ENCODE results near the gene ZNF283. TPM values are rescaled to one million over a fixed set of nuclear protein-coding genes. Genes with fewer than 3 reads are reported as not detected.

The ZNF283 gene
- total and polyA plus RNA-seq, 4 donors: 0.65 to 6.4 (median 2.9) TPM

DNA sequence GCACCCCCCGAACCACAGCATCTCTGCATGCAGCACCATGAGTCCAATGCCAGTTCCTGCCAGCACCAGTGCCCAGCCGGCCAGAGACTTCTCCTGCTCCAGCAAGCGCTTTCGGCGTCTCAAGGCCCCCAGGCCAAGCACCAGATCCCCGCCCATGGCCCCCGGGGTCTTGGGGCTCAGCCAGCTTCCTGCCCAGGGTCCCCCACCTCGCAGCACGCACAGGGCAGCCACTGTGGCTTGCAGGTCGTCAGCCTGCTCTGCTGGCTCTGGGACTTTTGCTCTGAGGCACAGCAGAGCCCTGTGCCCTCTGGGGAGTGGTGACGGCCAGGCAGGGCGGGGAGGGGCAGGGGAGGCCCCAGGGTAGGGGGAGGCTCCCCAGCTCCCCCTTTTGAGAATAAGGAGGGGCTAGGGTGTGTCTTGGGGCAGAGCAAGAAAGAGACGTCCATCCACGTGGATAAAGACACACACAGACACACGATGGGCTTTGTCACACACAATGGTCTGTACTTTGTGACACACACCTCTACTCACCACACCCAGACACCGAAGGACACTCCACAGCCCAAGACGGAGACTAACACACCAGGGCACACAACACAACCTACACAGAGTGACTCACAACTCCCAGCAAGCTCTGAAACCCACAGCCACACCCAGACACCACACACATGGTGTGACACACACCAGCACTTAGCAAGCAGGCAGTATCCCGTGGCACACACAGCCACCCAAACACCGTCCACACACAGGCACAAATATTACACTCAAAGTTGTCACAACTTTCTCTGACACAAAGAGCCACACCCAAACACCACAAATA is 46.2 kb upstream of the ZNF283 start, which contains the start of gene KCNN4:
KCNN4 (minus strand) TSS at position 268 of the 820 bp plus-strand sequence; CDS start at position 156, 112 bp downstream.
- Histone ChIP-seq H3K27ac (ENCODE audit: low read depth in 1 of 2, low read length in 2 of 2) (no peak within 1 kb of the TSS), H3K36me3 (ENCODE audit: control insufficient read depth in 4 of 4, insufficient read depth in 3 of 4, low read depth in 1 of 4, low read length in 3 of 4) (no peaks in the 10 kb centered on the region), H3K4me1 (ENCODE audit: control insufficient read depth in 4 of 4, insufficient read depth in 4 of 4, low read length in 3 of 4) (no peaks in the 10 kb centered on the region)

DNA sequence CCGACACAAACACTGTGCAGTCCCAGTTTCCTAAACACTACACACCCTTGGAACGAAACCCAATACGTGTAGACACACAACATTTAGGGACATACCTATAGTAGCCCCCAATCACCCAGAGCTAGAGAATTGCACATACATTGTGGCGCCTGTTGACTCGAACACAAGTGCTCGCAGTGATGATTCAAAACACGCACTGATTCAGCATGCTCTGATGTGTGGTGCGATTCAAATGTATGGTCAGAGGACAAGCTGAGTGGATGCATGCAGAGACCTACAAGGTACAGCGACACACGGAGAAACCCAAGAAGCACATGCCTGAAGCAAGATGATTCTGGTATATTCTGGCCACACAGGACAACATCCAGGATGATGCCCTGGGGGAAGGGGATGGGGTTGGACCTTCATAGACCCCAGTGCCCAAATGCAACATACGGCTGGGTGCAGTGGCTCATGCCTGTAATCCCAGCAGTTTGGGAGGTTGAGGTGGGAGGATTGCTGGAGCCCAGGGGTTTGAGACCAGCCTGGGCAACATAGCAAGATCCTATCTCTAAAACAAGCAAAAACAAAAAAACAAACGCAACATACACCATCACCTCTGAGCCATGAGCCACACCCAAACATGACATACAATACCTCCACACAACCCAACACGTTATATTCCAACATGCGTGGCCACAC is 45.4 kb upstream of the ZNF283 start:
- Histone ChIP-seq H3K4me1 (ENCODE audit: control insufficient read depth in 4 of 4, insufficient read depth in 4 of 4, low read length in 3 of 4) (no peaks in the 10 kb centered on the region), H3K9me3 (ENCODE audit: control insufficient read depth in 4 of 4, low read length in 3 of 4) (no peaks in the 10 kb centered on the region), H3K36me3 (ENCODE audit: control insufficient read depth in 4 of 4, insufficient read depth in 3 of 4, low read depth in 1 of 4, low read length in 3 of 4) (no peaks in the 10 kb centered on the region), H3K27ac (ENCODE audit: low read depth in 1 of 2, low read length in 2 of 2) (no peak overlapping the region), H3K9ac (ENCODE audit: low read depth in 1 of 2, low read length in 2 of 2) (no peak overlapping the region), H3K27me3 (ENCODE audit: control insufficient read depth in 4 of 4, insufficient read depth in 4 of 4, low read length in 3 of 4) (no peaks in the 10 kb centered on the region), H3K4me3 (ENCODE audit: low read depth in 1 of 3, low read length in 3 of 3) (no peak overlapping the region)
- no peak for TF ChIP-seq FOXA1 (IDR thresholded peaks at IDR 0.05)
- TF ChIP-seq HNF4G (IDR thresholded peaks at IDR 0.05): no peak
- no peak for TF ChIP-seq SP1 (IDR thresholded peaks at IDR 0.05)
- TF ChIP-seq, protein P1, sequence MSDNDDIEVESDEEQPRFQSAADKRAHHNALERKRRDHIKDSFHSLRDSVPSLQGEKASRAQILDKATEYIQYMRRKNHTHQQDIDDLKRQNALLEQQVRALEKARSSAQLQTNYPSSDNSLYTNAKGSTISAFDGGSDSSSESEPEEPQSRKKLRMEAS (IDR thresholded peaks at IDR 0.05): no peak
- TF ChIP-seq, protein P2, sequence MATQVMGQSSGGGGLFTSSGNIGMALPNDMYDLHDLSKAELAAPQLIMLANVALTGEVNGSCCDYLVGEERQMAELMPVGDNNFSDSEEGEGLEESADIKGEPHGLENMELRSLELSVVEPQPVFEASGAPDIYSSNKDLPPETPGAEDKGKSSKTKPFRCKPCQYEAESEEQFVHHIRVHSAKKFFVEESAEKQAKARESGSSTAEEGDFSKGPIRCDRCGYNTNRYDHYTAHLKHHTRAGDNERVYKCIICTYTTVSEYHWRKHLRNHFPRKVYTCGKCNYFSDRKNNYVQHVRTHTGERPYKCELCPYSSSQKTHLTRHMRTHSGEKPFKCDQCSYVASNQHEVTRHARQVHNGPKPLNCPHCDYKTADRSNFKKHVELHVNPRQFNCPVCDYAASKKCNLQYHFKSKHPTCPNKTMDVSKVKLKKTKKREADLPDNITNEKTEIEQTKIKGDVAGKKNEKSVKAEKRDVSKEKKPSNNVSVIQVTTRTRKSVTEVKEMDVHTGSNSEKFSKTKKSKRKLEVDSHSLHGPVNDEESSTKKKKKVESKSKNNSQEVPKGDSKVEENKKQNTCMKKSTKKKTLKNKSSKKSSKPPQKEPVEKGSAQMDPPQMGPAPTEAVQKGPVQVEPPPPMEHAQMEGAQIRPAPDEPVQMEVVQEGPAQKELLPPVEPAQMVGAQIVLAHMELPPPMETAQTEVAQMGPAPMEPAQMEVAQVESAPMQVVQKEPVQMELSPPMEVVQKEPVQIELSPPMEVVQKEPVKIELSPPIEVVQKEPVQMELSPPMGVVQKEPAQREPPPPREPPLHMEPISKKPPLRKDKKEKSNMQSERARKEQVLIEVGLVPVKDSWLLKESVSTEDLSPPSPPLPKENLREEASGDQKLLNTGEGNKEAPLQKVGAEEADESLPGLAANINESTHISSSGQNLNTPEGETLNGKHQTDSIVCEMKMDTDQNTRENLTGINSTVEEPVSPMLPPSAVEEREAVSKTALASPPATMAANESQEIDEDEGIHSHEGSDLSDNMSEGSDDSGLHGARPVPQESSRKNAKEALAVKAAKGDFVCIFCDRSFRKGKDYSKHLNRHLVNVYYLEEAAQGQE (IDR thresholded peaks at IDR 0.05): no peak
- TF ChIP-seq YY1 (IDR thresholded peaks at IDR 0.05): no peak
- no peak for TF ChIP-seq TAF1 (conservative IDR thresholded peaks at IDR 0.05)
- TF ChIP-seq, protein P3, sequence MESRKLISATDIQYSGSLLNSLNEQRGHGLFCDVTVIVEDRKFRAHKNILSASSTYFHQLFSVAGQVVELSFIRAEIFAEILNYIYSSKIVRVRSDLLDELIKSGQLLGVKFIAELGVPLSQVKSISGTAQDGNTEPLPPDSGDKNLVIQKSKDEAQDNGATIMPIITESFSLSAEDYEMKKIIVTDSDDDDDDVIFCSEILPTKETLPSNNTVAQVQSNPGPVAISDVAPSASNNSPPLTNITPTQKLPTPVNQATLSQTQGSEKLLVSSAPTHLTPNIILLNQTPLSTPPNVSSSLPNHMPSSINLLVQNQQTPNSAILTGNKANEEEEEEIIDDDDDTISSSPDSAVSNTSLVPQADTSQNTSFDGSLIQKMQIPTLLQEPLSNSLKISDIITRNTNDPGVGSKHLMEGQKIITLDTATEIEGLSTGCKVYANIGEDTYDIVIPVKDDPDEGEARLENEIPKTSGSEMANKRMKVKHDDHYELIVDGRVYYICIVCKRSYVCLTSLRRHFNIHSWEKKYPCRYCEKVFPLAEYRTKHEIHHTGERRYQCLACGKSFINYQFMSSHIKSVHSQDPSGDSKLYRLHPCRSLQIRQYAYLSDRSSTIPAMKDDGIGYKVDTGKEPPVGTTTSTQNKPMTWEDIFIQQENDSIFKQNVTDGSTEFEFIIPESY (IDR thresholded peaks at IDR 0.05): no peak
- TF ChIP-seq HNF4A (conservative IDR thresholded peaks at IDR 0.05): no peak
- TF ChIP-seq JUND (IDR thresholded peaks at IDR 0.05): no peak
- TF ChIP-seq RXRA (IDR thresholded peaks at IDR 0.05): no peak
- TF ChIP-seq FOXA2 (IDR thresholded peaks at IDR 0.05): no peak
- no peak for TF ChIP-seq EGR1 (IDR thresholded peaks at IDR 0.05; ENCODE audit: low read depth in 2 of 2)
- TF ChIP-seq, protein P4, sequence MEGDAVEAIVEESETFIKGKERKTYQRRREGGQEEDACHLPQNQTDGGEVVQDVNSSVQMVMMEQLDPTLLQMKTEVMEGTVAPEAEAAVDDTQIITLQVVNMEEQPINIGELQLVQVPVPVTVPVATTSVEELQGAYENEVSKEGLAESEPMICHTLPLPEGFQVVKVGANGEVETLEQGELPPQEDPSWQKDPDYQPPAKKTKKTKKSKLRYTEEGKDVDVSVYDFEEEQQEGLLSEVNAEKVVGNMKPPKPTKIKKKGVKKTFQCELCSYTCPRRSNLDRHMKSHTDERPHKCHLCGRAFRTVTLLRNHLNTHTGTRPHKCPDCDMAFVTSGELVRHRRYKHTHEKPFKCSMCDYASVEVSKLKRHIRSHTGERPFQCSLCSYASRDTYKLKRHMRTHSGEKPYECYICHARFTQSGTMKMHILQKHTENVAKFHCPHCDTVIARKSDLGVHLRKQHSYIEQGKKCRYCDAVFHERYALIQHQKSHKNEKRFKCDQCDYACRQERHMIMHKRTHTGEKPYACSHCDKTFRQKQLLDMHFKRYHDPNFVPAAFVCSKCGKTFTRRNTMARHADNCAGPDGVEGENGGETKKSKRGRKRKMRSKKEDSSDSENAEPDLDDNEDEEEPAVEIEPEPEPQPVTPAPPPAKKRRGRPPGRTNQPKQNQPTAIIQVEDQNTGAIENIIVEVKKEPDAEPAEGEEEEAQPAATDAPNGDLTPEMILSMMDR (IDR thresholded peaks at IDR 0.05; ENCODE audit: low read depth, low read length, missing input control): no peak
- no peak for TF ChIP-seq NR2F2 (IDR thresholded peaks at IDR 0.05)
- no peak for TF ChIP-seq GABPA (IDR thresholded peaks at IDR 0.05 in 1 of 2, conservative IDR thresholded peaks at IDR 0.05 in 1 of 2)
- no peak for TF ChIP-seq RAD21 (IDR thresholded peaks at IDR 0.05)
- WGBS: 82% methylated on average over 14 of the region's 14 CpGs
- DNase-seq (ENCODE audit: low spot score): no peak

More for the DNA sequence above, 46.2 kb upstream of the ZNF283 start, which contains the start of gene KCNN4:
- TF ChIP-seq NR2F2 (IDR thresholded peaks at IDR 0.05): no peak
- TF ChIP-seq, protein P4 (IDR thresholded peaks at IDR 0.05; ENCODE audit: low read depth, low read length, missing input control): no peak
- no peak for TF ChIP-seq YY1 (IDR thresholded peaks at IDR 0.05)
- TF ChIP-seq HNF4A (conservative IDR thresholded peaks at IDR 0.05): no peak
- no peak within 1 kb of the TSS for H3K4me3 ChIP-seq (ENCODE audit: low read depth in 1 of 3, low read length in 3 of 3)
- no peaks in the 10 kb centered on the region for H3K27me3 ChIP-seq (ENCODE audit: control insufficient read depth in 4 of 4, insufficient read depth in 4 of 4, low read length in 3 of 4)
- H3K9me3 ChIP-seq (ENCODE audit: control insufficient read depth in 4 of 4, low read length in 3 of 4): no peaks in the 10 kb centered on the region
- 32% methylated on average over 19 of the region's 19 CpGs for WGBS
- H3K9ac ChIP-seq (ENCODE audit: low read depth in 1 of 2, low read length in 2 of 2): no peak within 1 kb of the TSS
- no peak for DNase-seq (ENCODE audit: low spot score)
